Loucy (cell line): Measurements from ENCODE around the gene MEF2A.

ENCODE experiments used
- H2AFZ ChIP-seq: fragments of 200-600 bp; sonication (generic); 2 replicates; pipeline ENCODE4 v1.6.0; 2016; ENCODE audit warnings: antibody characterized with exemption, mild to moderate bottlenecking, low read length, moderate library complexity
- H3F3A ChIP-seq: fragments of 200-600 bp; 2 replicates; pipeline ENCODE4 v1.6.0; 2016; ENCODE audit warnings: antibody characterized with exemption, low read depth, mild to moderate bottlenecking
- H3K27me3 ChIP-seq: fragments of 200-600 bp; sonication (generic); 2 replicates; pipeline ENCODE4 v1.6.1; 2014; ENCODE audit warnings: low read length, mild to moderate bottlenecking; ENCODE audit not compliant: insufficient read depth, poor library complexity, severe bottlenecking
- H3K36me3 ChIP-seq: fragments of 200-600 bp; sonication (generic); 2 replicates; pipeline ENCODE4 v1.6.1; 2016; ENCODE audit warnings: low read length; ENCODE audit not compliant: insufficient read depth
- H3K4me1 ChIP-seq: fragments of 200-600 bp; sonication (generic); 2 replicates; pipeline ENCODE4 v1.5.1; 2014; ENCODE audit warnings: low read length, mild to moderate bottlenecking; ENCODE audit not compliant: insufficient read depth, poor library complexity, severe bottlenecking
- H3K4me2 ChIP-seq: fragments of 200-600 bp; sonication (generic); 2 replicates; pipeline ENCODE4 v1.6.0; 2014; ENCODE audit warnings: antibody characterized with exemption, low read length, low read depth, mild to moderate bottlenecking; ENCODE audit not compliant: poor library complexity, severe bottlenecking
- H3K4me3 ChIP-seq: fragments of 200-600 bp; sonication (generic); 2 replicates; pipeline ENCODE4 v1.5.1; 2014; ENCODE audit warnings: low read length, mild to moderate bottlenecking, mixed read lengths; ENCODE audit not compliant: poor library complexity, severe bottlenecking
- H3K79me2 ChIP-seq: fragments of 200-600 bp; sonication (generic); 2 replicates; pipeline ENCODE4 v1.6.1; 2014; ENCODE audit warnings: low read length; ENCODE audit not compliant: insufficient read depth
- H3K9ac ChIP-seq: fragments of 200-600 bp; sonication (generic); 2 replicates; pipeline ENCODE4 v1.6.0; 2014; ENCODE audit warnings: mild to moderate bottlenecking, low read depth, low read length, moderate library complexity; ENCODE audit not compliant: poor library complexity, severe bottlenecking
- H3K9me2 ChIP-seq: fragments of 200-600 bp; sonication (generic); replicated peaks from 2 replicates; pipeline ENCODE4 v1.6.1; 2016; ENCODE audit warnings: low read depth, low read length, mixed read lengths
- H3K9me3 ChIP-seq: fragments of 200-600 bp; sonication (generic); 2 replicates; pipeline ENCODE4 v1.6.1; 2014; ENCODE audit warnings: mild to moderate bottlenecking, antibody characterized with exemption, low read length, low read depth; ENCODE audit not compliant: insufficient read depth
- H4K20me1 ChIP-seq: fragments of 200-600 bp; sonication (generic); 2 replicates; pipeline ENCODE4 v1.6.0; 2014; ENCODE audit warnings: antibody characterized with exemption, low read length, mild to moderate bottlenecking; ENCODE audit not compliant: insufficient read depth, poor library complexity, severe bottlenecking
- EZH2phosphoT487 ChIP-seq: fragments of 200-600 bp; IDR thresholded peaks from 2 replicates; pipeline ENCODE4 v1.6.1; 2018; ENCODE audit warnings: antibody characterized with exemption, mild to moderate bottlenecking, moderate library complexity, borderline replicate concordance
- TF ChIP-seq, protein P1 (sequence below): fragments of 200-600 bp; sonication (generic); conservative IDR thresholded peaks from 2 replicates; pipeline ENCODE4 v1.5.1; 2014; ENCODE audit warnings: mild to moderate bottlenecking, antibody characterized with exemption, low read length

MEF2A gene

DNA sequence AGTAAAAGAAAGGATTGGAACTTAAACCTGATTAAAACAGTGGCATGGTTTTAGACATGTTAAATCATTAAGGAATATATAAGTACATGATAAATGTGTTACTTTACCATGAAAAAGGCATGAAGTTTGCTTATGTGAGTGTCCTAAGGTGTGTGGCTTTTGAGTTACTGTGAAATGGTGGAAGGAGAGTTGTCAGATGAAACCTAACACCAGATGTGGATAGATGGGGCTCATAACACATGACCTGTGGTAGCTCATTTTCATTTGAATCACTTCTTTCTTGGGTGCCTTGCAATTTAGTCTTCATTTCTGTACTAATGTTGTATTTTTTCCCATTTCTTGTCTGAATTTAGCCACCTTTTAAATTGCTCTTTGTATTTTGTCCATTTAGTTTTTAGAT is 13.0 kb downstream of the MEF2A start:
- H3K36me3 ChIP-seq: no peaks in the 10 kb centered on the region
- H3K79me2 ChIP-seq: peaks cover 99% of the 10 kb centered on the region
- no peaks in the 10 kb centered on the region for H3F3A ChIP-seq
- H3K4me3 ChIP-seq: peak overlapping the region; percentile 29
- no peaks in the 10 kb centered on the region for H3K27me3 ChIP-seq
- peaks cover 39% of the 10 kb centered on the region for H4K20me1 ChIP-seq
- no peak overlapping the region for H2AFZ ChIP-seq
- no peak for TF ChIP-seq EZH2phosphoT487
- TF ChIP-seq, protein P1, sequence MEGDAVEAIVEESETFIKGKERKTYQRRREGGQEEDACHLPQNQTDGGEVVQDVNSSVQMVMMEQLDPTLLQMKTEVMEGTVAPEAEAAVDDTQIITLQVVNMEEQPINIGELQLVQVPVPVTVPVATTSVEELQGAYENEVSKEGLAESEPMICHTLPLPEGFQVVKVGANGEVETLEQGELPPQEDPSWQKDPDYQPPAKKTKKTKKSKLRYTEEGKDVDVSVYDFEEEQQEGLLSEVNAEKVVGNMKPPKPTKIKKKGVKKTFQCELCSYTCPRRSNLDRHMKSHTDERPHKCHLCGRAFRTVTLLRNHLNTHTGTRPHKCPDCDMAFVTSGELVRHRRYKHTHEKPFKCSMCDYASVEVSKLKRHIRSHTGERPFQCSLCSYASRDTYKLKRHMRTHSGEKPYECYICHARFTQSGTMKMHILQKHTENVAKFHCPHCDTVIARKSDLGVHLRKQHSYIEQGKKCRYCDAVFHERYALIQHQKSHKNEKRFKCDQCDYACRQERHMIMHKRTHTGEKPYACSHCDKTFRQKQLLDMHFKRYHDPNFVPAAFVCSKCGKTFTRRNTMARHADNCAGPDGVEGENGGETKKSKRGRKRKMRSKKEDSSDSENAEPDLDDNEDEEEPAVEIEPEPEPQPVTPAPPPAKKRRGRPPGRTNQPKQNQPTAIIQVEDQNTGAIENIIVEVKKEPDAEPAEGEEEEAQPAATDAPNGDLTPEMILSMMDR: no peak
- no peaks in the 10 kb centered on the region for H3K9me2 ChIP-seq
- peak overlapping the region; percentile 40 for H3K4me2 ChIP-seq
- no peak overlapping the region for H3K9ac ChIP-seq
- H3K4me1 ChIP-seq: peaks cover 51% of the 10 kb centered on the region
- H3K9me3 ChIP-seq: no peaks in the 10 kb centered on the region

GRCh38 chr15:99580076-99580475 is 14.3 kb downstream of the MEF2A start:
- Histone ChIP-seq H3K79me2 (peaks cover 99% of the 10 kb centered on the region), H3K4me3 (peak overlapping the region; percentile 3), H3K4me2 (peak overlapping the region; percentile 41), H4K20me1 (peaks cover 35% of the 10 kb centered on the region), H3K27me3 (no peaks in the 10 kb centered on the region), H3K9ac (peak overlapping the region; percentile 18), H3K9me3 (no peaks in the 10 kb centered on the region), H3K36me3 (peaks cover 6% of the 10 kb centered on the region; the same call in 1 of the 2 replicates), H3K4me1 (peaks cover 51% of the 10 kb centered on the region), H2AFZ (no peak overlapping the region), H3K9me2 (no peaks in the 10 kb centered on the region), H3F3A (no peaks in the 10 kb centered on the region)
- TF ChIP-seq EZH2phosphoT487: no peak
- TF ChIP-seq, protein P1: no peak

- TF ChIP-seq, protein P1: no peak
- no peak for TF ChIP-seq EZH2phosphoT487
- H3K4me3 ChIP-seq: no peak overlapping the region
- peaks cover 15% of the 10 kb centered on the region for H3K9me3 ChIP-seq
- peaks cover 32% of the 10 kb centered on the region for H4K20me1 ChIP-seq
- no peaks in the 10 kb centered on the region for H3K9me2 ChIP-seq
- no peak overlapping the region for H3K4me2 ChIP-seq
- no peak overlapping the region for H2AFZ ChIP-seq
- H3K4me1 ChIP-seq: peaks cover 48% of the 10 kb centered on the region
- no peaks in the 10 kb centered on the region for H3F3A ChIP-seq
- H3K79me2 ChIP-seq: peaks cover 98% of the 10 kb centered on the region
- peaks cover 10% of the 10 kb centered on the region for H3K36me3 ChIP-seq
- H3K27me3 ChIP-seq: no peaks in the 10 kb centered on the region
- no peak overlapping the region for H3K9ac ChIP-seq
These were observed 16.8 kb downstream of the MEF2A start for GRCh38 chr15:99582508-99582960.
